Measurements from ENCODE around the gene PRELP.
"Not testable (repeated sequence)": the region's sequence is repeated elsewhere in the genome, so short reads cannot be mapped to it uniquely, and the experiment has no call there.

Gene PRELP

DNA sequence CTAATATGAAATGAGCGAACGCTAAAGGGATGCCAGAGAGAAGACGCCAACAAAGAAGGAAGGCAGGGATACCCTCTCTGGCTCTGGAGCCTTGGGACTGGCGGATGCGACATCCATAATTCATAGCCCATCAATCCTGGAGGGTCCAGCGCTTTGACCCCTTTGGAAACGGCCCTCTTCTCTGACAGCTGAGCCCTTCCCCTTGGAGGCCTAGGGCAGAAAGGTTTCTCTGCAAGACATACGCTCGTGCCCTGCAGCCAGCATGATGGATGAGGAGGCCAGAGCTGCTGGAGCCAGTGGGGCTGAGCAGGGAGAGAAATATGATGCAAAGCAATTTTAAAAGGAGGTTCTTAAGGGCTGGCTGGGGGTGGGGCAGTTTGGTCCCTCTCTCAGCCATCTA lies 40.6 kb downstream of the PRELP start:
- DNase-seq (ENCODE audit: low spot score), result no peak
- TF ChIP-seq, protein P1, sequence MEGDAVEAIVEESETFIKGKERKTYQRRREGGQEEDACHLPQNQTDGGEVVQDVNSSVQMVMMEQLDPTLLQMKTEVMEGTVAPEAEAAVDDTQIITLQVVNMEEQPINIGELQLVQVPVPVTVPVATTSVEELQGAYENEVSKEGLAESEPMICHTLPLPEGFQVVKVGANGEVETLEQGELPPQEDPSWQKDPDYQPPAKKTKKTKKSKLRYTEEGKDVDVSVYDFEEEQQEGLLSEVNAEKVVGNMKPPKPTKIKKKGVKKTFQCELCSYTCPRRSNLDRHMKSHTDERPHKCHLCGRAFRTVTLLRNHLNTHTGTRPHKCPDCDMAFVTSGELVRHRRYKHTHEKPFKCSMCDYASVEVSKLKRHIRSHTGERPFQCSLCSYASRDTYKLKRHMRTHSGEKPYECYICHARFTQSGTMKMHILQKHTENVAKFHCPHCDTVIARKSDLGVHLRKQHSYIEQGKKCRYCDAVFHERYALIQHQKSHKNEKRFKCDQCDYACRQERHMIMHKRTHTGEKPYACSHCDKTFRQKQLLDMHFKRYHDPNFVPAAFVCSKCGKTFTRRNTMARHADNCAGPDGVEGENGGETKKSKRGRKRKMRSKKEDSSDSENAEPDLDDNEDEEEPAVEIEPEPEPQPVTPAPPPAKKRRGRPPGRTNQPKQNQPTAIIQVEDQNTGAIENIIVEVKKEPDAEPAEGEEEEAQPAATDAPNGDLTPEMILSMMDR (IDR thresholded peaks at IDR 0.05; ENCODE audit: extremely low read depth, insufficient read depth, missing control alignments), result no peak
- in situ Hi-C loops (cut with MboI; ENCODE audit: low pct_unique_long_range_greater_than_20kb, low sequenced_read_pairs, unreplicated experiment), result no loop called here

DNA sequence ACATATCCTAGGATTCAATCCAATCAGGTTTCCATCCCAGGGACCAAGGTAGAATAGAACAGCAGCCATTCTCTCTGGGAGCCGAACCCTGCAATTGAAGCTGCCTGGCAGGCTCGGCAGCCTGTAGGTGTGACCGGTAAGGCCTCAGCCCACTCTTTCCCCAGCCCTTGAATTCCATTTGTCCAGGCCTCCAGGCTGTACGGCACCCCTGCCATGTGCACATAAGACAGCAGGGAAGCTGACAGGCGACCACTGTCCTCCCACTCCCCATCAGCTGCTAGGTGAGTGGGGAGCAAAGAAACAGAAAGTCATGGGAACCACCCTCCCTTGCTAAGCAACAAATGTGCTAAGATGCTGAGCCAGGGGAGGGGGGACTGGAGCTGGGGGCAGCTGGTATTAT lies 41.3 kb downstream of the PRELP start:
- TF ChIP-seq, protein P1 (IDR thresholded peaks at IDR 0.05; ENCODE audit: extremely low read depth, insufficient read depth, missing control alignments), result no peak
- DNase-seq (ENCODE audit: low spot score), result no peak
- in situ Hi-C loops (cut with MboI; ENCODE audit: low pct_unique_long_range_greater_than_20kb, low sequenced_read_pairs, unreplicated experiment), result no loop called here

DNA sequence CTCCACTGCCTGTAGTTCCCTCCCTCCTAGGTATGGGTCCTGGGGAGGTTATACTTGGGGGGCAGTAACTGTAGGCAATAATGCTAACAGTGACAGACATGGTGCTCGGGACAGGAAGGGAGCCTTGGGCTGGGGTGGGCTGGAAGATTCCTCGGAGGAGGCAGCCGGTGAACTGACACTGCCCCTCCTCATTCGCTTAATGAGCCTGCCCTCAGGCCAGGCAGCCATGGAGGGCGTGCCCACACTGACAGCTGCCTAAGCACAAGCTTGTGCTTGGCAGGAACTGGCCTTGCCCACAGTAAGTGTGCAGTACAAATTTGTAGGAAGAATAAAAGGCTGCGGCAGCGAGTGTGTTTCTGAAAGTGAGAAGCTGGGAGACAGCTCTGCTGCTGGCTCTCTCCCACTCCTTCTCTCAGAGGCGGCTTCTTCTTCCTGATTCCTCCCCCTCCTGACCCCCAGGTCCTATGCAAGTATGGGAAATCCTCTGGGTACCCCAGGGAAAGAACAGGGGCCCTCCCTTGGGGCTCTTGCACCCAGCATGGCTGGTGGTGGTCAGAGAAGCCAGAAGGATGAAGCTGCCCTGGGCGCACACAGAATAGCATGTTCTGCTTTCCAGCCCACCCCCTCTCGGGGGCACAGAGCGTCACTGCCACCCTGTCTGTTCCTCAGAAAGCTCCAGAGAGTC lies 42.0 kb downstream of the PRELP start:
- in situ Hi-C loops (cut with MboI; ENCODE audit: low pct_unique_long_range_greater_than_20kb, low sequenced_read_pairs, unreplicated experiment), result no loop called here
- TF ChIP-seq, protein P1 (IDR thresholded peaks at IDR 0.05; ENCODE audit: extremely low read depth, insufficient read depth, missing control alignments), result no peak
- DNase-seq (ENCODE audit: low spot score), result no peak

DNA sequence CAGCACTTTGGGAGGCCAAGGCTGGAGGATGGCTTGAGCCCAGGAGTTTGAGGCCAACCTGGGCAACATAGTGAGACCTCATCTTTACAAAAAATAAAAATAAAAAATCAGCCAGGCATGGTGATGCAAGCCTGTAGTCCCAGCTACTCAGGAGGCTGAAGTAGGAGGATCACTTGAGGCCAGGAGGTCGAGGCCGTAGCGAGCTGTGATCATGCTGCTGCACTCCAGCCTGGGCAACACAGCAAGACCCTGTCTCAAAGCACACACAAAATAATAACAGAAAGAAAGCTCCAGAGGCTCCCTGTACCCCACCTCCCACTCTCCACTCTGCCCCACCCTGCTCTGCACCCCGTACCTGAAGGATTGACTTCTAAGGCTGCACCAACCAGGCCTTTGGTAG lies 42.5 kb downstream of the PRELP start:
- DNase-seq (ENCODE audit: low spot score); in situ Hi-C loops (cut with MboI; ENCODE audit: low pct_unique_long_range_greater_than_20kb, low sequenced_read_pairs, unreplicated experiment): not testable (repeated sequence)

DNA sequence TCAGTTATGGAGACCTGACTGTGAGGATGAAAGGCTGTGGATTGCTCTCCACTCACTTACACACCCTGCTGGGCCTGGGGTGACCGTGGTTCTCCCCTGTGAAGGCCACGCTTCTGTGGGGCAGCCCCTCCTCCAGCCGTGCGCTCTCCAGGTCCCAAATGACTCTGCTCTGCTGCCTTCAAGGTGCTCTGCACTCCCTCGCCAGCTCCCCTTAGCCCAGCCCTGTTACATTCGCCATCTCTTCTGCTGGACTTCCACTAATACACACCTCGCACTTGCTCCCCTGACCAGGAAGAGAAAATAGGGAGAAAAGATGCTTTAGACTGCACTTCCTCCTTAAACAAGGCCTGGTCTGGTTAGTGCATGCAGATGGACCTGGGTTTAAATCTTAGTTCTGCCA lies 42.9 kb downstream of the PRELP start:
- no peak for DNase-seq (ENCODE audit: low spot score)
- in situ Hi-C loops (cut with MboI; ENCODE audit: low pct_unique_long_range_greater_than_20kb, low sequenced_read_pairs, unreplicated experiment), result no loop called here
- TF ChIP-seq, protein P1 (IDR thresholded peaks at IDR 0.05; ENCODE audit: extremely low read depth, insufficient read depth, missing control alignments), result no peak

DNA sequence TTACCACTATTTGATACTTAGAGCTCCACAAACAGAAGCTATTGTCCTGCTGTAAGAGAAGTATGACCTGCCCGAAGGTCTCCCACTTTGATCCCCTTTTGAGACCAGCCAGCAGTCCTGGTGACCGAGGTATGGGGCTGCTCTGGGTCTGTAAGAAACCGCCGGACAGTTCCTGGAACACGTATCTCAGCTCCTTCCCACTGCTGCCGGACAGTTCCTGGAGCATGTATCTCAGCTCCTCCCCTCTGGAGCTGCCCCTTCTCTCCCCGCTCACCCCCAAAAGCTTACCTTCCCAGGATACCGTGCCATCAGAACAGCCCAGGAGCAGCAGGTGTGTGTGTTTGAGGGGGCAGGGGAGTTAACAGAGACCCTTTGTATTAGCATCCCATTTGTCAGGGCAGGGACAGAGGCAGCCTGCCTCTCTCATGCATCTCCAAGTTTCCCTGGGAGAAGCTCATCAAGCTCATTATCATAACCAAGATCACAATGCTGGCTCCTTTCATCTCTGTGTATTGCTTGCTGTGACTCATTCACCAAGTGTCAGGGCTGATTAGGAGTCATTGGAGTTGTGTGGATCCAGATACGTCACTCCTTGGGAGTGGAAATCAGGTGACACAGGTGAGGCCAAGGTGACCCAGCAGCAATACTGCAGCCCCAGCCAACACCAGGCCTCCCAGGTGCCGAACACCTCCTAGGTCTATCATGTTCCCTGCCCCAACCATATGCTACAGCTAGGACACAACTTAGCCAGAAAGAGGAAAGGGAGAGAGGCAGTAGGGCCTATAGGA lies 43.6 kb downstream of the PRELP start:
- DNase-seq (ENCODE audit: low spot score), result no peak
- in situ Hi-C loops (cut with MboI; ENCODE audit: low pct_unique_long_range_greater_than_20kb, low sequenced_read_pairs, unreplicated experiment), result no loop called here
- TF ChIP-seq, protein P1 (IDR thresholded peaks at IDR 0.05; ENCODE audit: extremely low read depth, insufficient read depth, missing control alignments), result no peak

DNA sequence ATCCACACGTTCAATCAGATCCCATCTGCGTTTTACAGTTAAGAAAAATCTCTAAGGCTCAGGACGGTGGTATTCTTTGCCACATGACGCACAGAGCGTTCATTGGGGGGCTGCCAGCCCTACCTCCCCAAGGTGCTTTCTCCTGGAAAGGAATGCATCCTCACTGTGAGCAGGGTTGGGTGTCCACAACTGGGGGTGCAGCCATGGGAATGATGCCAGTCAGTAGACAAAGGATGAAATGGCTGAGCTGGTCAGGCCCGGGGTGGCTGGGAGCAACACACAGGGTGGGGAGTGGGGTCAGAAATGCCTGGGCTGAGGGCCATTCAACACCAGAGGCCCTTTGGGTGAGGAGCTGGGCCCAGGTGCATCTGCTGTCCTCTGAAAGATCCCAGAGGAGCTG lies 44.3 kb downstream of the PRELP start:
- TF ChIP-seq, protein P1 (IDR thresholded peaks at IDR 0.05; ENCODE audit: extremely low read depth, insufficient read depth, missing control alignments), result no peak
- no peak for DNase-seq (ENCODE audit: low spot score)

More for the DNA sequence above, 44.3 kb downstream of the PRELP start:
- in situ Hi-C loops (cut with MboI; ENCODE audit: low pct_unique_long_range_greater_than_20kb, low sequenced_read_pairs, unreplicated experiment), result no loop called here
